BJ (cell line): ENCODE measurements around the gene TRAPPC12. TPM values are rescaled to one million over a fixed set of nuclear protein-coding genes. Genes with fewer than 3 reads are reported as not detected.

ENCODE experiments used
- CTCF ChIA-PET: fragments of 350-600 bp; formaldehyde crosslinking; extraction: SDS; loops from one replicate; lab custom pipeline; 2021; ENCODE audit warnings: antibody characterized with exemption, inconsistent platforms; lab: Yijun Ruan, JAX
- POLR2A ChIA-PET: fragments of 300-600 bp; sonication (Branson Sonifier 250); formaldehyde crosslinking; extraction: SDS; loops from one replicate; lab custom pipeline; 2021; ENCODE audit warnings: antibody characterized with exemption; lab: Charles Lee
- DNase-seq: peaks from one replicate; pipeline ENCODE4 v3.0.0-alpha.2; 2011; ENCODE audit warnings: low read depth
- H3K27me3 ChIP-seq: 2 replicates; pipeline ENCODE4 v1.6.0; 2011; ENCODE audit warnings: low read length; ENCODE audit not compliant: control insufficient read depth, insufficient read depth
- H3K36me3 ChIP-seq: 2 replicates; pipeline ENCODE4 v1.5.1; 2011; ENCODE audit warnings: low read length; ENCODE audit not compliant: control insufficient read depth, insufficient read depth
- H3K4me3 ChIP-seq: 2 replicates; pipeline ENCODE4 v1.5.1; 2011; ENCODE audit warnings: low read depth, mild to moderate bottlenecking, control low read depth, low read length
- polyA plus RNA-seq: library from polyadenylated mRNA; depleted of rRNA; stranded (reverse); fragments of >200 nt; gene quantifications from 2 replicates; pipeline ENCODE4 v1.2.3, GENCODE V29; 2011
- TF ChIP-seq, protein P1 (sequence below): IDR thresholded peaks from 2 replicates; pipeline ENCODE4 v1.5.1; 2011; ENCODE audit warnings: low read depth, mild to moderate bottlenecking, control low read depth, inconsistent platforms, low read length, moderate library complexity; ENCODE audit not compliant: insufficient read depth

TRAPPC12 gene
- polyA plus RNA-seq, 1 experiment, result 57.8 TPM

GRCh38 chr2:3483986-3484960 is 104.8 kb downstream of the TRAPPC12 start:
- no peak overlapping the region for H3K4me3 ChIP-seq
- no peak for DNase-seq
- H3K36me3 ChIP-seq, result peaks cover 7% of the 10 kb centered on the region
- CTCF ChIA-PET, result no interaction called here
- no peaks in the 10 kb centered on the region for H3K27me3 ChIP-seq
- POLR2A ChIA-PET, result no interaction called here
- TF ChIP-seq, protein P1, sequence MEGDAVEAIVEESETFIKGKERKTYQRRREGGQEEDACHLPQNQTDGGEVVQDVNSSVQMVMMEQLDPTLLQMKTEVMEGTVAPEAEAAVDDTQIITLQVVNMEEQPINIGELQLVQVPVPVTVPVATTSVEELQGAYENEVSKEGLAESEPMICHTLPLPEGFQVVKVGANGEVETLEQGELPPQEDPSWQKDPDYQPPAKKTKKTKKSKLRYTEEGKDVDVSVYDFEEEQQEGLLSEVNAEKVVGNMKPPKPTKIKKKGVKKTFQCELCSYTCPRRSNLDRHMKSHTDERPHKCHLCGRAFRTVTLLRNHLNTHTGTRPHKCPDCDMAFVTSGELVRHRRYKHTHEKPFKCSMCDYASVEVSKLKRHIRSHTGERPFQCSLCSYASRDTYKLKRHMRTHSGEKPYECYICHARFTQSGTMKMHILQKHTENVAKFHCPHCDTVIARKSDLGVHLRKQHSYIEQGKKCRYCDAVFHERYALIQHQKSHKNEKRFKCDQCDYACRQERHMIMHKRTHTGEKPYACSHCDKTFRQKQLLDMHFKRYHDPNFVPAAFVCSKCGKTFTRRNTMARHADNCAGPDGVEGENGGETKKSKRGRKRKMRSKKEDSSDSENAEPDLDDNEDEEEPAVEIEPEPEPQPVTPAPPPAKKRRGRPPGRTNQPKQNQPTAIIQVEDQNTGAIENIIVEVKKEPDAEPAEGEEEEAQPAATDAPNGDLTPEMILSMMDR, result no peak

DNA sequence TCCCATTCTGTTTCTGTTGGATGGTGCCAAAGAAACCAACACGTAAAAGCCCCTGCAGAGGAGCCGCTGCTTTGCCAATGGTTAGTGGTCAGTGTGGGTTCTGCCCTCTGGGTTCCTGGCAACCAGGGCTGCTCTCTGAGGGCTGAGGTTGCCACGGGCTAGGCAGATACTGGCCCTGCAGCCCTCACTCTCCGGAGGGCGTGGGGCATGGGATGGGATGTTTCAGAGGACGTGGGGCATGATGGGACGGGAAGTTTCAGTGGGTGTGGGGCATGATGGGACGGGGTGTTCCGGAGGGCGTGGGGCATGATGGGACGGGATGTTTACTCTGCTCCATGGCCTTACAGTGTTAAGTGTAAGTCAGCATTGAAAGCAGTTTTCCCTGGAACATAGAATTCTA is 105.7 kb downstream of the TRAPPC12 start:
- Histone ChIP-seq H3K27me3 (no peaks in the 10 kb centered on the region), H3K4me3 (no peak overlapping the region), H3K36me3 (peaks cover 1% of the 10 kb centered on the region; the same call in 1 of the 2 replicates)
- CTCF ChIA-PET, result no interaction called here
- POLR2A ChIA-PET, result no interaction called here
- TF ChIP-seq, protein P1, result no peak
- no peak for DNase-seq

DNA sequence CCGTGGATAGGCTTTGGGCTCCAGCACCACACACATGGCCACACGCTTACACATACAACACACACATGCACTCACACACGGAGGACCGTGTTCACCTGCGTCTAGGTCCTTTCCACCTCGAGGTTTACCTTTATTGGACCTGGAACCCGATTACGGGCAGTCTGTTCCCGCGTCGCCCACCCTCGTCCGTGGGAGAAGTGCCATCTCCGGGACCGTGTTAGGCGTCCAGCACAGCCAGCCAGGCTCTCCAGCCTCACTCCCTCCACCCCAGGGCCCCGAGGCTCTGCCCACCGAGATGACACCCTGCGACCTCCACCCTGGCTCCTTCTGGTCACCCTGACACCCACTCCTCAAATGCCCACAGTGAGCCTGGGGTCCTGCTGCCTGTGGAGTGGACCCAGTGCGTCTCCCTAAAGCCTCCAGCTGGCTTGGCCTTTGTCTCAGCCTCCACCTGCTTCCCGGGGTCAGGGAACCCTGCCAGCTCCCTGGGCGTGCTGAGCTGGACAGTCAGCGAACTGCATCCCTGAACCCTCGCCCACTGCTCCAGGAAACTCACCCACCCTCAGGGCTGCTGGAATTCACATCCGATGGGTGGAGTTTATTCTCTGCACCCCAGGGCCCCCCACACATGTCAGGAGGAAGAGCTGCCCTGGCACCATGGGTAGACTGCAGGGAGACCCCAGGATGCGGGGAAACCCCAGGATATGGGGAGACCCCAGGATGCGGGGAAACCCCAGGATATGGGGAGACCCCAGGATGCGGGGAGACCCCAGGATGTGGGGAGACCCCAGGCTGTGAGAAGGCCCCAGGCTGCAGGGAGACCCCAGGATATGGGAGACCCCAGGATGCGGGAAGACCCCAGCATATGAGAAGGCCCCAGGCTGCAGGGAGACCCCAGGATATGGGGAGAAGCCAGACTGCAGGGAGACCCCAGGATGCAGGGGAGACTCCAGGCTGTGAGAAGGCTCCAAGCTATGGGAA is 106.8 kb downstream of the TRAPPC12 start:
- CTCF ChIA-PET, result no interaction called here
- POLR2A ChIA-PET, result no interaction called here
- H3K4me3 ChIP-seq, result no peak overlapping the region
- DNase-seq, result no peak
- TF ChIP-seq, protein P1, result no peak
- no peaks in the 10 kb centered on the region for H3K27me3 ChIP-seq
- peaks cover 1% of the 10 kb centered on the region; the same call in 1 of the 2 replicates for H3K36me3 ChIP-seq

DNA sequence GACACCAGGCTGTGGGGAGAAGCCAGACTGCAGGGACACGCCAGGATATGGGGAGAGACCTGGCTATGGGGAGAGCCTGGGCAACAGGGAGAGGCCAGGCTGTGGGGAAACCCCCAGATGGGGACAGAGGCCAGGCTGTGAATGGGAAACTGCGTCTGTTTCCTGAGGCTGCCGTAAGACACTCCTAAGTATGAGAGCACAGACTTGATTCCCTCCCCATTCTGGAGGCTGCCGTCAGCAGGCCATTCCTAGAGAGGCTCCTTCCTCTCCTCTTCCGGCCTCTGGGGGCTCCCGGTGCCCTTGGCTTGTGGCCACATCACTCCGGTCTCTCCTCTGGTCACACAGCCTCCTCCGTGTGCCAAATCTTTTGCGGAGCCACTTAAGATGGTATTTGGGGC is 107.5 kb downstream of the TRAPPC12 start:
- POLR2A ChIA-PET, result no interaction called here
- H3K4me3 ChIP-seq, result no peak overlapping the region

More for the DNA sequence above, 107.5 kb downstream of the TRAPPC12 start:
- CTCF ChIA-PET, result no interaction called here
- H3K27me3 ChIP-seq, result no peaks in the 10 kb centered on the region
- DNase-seq, result no peak
- H3K36me3 ChIP-seq, result peaks cover 1% of the 10 kb centered on the region; the same call in 1 of the 2 replicates
- TF ChIP-seq, protein P1, result no peak
